Suprapubic skin (tissue), 3 donors: ENCODE results near the gene ERC2.

Experiments used
- CTCF ChIP-seq, 2 donors: fragments of 200-600 bp in 1 of 2; fragments of 450-650 bp in 1 of 2; sonication (generic) in 1 of 2; IDR thresholded peaks; one replicate each; pipeline ENCODE4 v1.5.1; 2016 to 2019; ENCODE audit warnings: antibody characterized with exemption in 2 of 2, mild to moderate bottlenecking in 1 of 2, moderate library complexity in 1 of 2
- POLR2A ChIP-seq, 2 donors: fragments of 450-650 bp; IDR thresholded peaks; one replicate each; pipeline ENCODE4 v1.6.1; 2017; ENCODE audit warnings: antibody characterized with exemption in 2 of 2, mild to moderate bottlenecking in 2 of 2, moderate library complexity in 2 of 2

- TF ChIP-seq CTCF (IDR thresholded peaks at IDR 0.05) (no peak), POLR2A (IDR thresholded peaks at IDR 0.05) (no peak)
Observed at GRCh38 chr3:55765906-55766701, 702.2 kb downstream of the ERC2 start.
